ENCODE results near the gene RRP1B. TPM values are rescaled to one million over a fixed set of nuclear protein-coding genes. Genes with fewer than 3 reads are reported as not detected.
A peak's percentile ranks its signal among the peaks of the same experiment; 100 is the strongest.

The RRP1B gene
- total and polyA plus RNA-seq, 2 donors, result 18.4 to 20.1 TPM

DNA sequence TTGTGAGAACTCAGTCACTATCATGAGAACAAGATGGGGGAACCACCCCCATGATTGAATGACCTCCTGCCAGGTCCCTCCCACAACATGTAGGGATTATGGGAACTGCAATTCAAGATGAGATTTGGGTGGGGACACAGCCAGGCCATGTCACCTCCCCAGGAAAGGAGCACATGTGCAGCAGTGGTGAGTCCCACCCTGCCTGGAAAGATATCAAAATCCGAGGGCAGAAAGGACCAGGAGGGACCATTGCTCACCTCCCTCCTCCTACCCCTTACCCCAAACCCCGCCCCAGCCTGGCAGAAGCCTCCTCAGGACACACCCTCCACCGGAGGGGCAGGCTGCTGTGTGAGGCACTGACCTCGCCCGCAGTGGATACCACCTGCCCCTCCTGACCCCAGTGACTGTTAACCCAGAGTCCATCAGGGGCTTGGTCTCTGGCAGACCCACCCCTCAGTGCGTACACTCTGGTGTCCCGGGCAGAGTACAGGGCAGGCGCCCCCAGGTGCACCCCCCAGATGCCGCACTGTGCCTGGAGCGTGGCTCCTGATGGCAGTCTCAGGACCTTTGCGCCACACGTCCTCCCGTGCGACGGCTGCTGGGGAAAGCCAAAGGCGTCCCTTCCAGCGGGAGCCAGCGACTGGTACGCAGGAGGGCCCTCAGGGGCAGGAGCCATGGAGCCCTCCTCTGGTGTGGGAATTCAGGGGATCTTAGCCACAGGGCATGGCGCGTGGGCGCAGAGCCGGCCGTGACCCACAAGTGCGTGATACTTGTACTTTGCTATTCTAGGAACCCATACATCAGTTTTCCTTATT lies 80.5 kb downstream of the RRP1B start:
- H3K27ac ChIP-seq (ENCODE audit: low read depth in 1 of 2, low read length in 1 of 2), result no peak overlapping the region
- H3K27me3 ChIP-seq (ENCODE audit: control insufficient read depth in 2 of 2, insufficient read depth in 1 of 2, low read length in 1 of 2), result peaks cover 0 to 12% of the 10 kb centered on the region in 2 donors
- H3K9me3 ChIP-seq (ENCODE audit: control insufficient read depth in 2 of 2, insufficient read depth in 1 of 2, low read length in 1 of 2), result no peaks in the 10 kb centered on the region
- no peaks in the 10 kb centered on the region for H3K36me3 ChIP-seq (ENCODE audit: control insufficient read depth in 2 of 2, insufficient read depth in 2 of 2, low read length in 1 of 2)
- no peak overlapping the region for H3K4me3 ChIP-seq (ENCODE audit: low read length in 2 of 2)
- DNase-seq (ENCODE audit: low read depth in 6 of 9, low spot score in 9 of 9), result no peak
- peaks cover 6 to 15% of the 10 kb centered on the region in 2 donors for H3K4me1 ChIP-seq (ENCODE audit: control insufficient read depth in 2 of 2, insufficient read depth in 2 of 2, low read length in 2 of 2)
- WGBS, result 96% methylated on average over 25 of the region's 25 CpGs

DNA sequence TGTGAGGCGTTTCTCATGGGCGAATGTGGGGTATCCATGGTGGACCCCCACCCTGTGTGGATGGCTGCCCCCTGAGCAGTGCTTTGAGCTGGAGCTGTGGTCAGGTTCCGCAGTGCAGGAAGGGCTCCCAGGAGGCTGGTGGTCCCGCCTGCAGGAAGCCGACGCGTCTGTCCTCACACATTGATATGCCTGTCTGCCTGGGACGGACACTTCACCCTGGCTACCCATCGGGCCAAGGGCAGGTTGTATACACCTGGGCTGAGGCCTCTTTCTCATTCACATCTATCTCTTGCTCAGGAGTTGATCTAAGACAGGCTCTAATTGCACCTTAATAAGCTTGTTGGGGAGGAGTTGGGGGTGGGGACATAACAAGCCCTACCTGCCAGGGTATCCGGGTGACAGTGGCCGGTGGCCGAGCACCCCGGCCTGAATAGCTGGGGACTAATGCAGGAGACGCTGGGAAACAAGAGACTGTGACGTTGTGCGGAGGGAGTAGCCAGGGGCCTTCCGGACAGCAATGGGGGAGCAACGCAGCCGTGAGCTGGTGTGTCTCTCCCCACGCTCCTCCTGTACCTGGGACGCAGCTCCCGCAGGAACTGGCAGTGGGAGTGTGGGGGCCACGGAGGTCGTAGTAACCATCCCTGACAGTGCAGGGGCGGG lies 81.3 kb downstream of the RRP1B start:
- no peaks in the 10 kb centered on the region for H3K36me3 ChIP-seq (ENCODE audit: control insufficient read depth in 2 of 2, insufficient read depth in 2 of 2, low read length in 1 of 2)
- H3K27ac ChIP-seq (ENCODE audit: low read depth in 1 of 2, low read length in 1 of 2), result peak overlapping the region; percentile 32 to 60

GRCh38 chr21:43741423-43742096 lies 82.2 kb downstream of the RRP1B start:
- Histone ChIP-seq H3K36me3 (ENCODE audit: control insufficient read depth in 2 of 2, insufficient read depth in 2 of 2, low read length in 1 of 2) (no peaks in the 10 kb centered on the region), H3K27ac (ENCODE audit: low read depth in 1 of 2, low read length in 1 of 2) (peak overlapping the region in 1 of 2 donors; percentile 31), H3K27me3 (ENCODE audit: control insufficient read depth in 2 of 2, insufficient read depth in 1 of 2, low read length in 1 of 2) (no peaks in the 10 kb centered on the region), H3K4me3 (ENCODE audit: low read length in 2 of 2) (no peak overlapping the region), H3K4me1 (ENCODE audit: control insufficient read depth in 2 of 2, insufficient read depth in 2 of 2, low read length in 2 of 2) (peaks cover 0 to 2% of the 10 kb centered on the region in 2 donors), H3K9me3 (ENCODE audit: control insufficient read depth in 2 of 2, insufficient read depth in 1 of 2, low read length in 1 of 2) (no peaks in the 10 kb centered on the region)
- WGBS, result 82% methylated on average over 24 of the region's 28 CpGs
- no peak for DNase-seq (ENCODE audit: low read depth in 6 of 9, low spot score in 9 of 9)

More for the DNA sequence above, 81.3 kb downstream of the RRP1B start:
- no peaks in the 10 kb centered on the region for H3K9me3 ChIP-seq (ENCODE audit: control insufficient read depth in 2 of 2, insufficient read depth in 1 of 2, low read length in 1 of 2)
- no peak overlapping the region for H3K4me3 ChIP-seq (ENCODE audit: low read length in 2 of 2)
- no peak for DNase-seq (ENCODE audit: low read depth in 6 of 9, low spot score in 9 of 9)
- peaks cover 0 to 7% of the 10 kb centered on the region in 2 donors for H3K4me1 ChIP-seq (ENCODE audit: control insufficient read depth in 2 of 2, insufficient read depth in 2 of 2, low read length in 2 of 2)
- H3K27me3 ChIP-seq (ENCODE audit: control insufficient read depth in 2 of 2, insufficient read depth in 1 of 2, low read length in 1 of 2), result peaks cover 0 to 5% of the 10 kb centered on the region in 2 donors
- WGBS, result 84% methylated on average over 25 of the region's 25 CpGs

DNA sequence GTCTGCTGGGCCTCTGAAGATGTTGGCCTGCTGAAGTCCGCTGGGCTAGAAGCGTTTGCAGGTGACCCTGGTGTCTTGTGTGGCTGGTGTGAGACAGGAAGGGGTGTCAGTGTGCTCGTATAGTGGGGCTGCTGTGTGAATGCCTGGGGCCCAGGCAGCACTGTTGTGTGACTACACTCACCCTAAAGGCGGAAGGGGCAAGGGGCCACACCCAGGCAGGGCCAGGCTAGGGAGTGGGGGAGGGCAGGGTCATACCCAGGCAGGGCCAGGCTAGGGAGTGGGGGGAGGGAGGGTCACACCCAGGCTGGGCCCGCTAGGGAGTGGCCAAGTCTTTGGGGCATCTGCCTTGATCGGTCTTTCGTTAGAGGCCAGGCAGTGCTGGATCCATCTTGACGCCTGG lies 84.6 kb downstream of the RRP1B start:
- WGBS, result 98% methylated on average over 8 of the region's 8 CpGs
- H3K9me3 ChIP-seq (ENCODE audit: control insufficient read depth in 2 of 2, insufficient read depth in 1 of 2, low read length in 1 of 2), result no peaks in the 10 kb centered on the region
- H3K27me3 ChIP-seq (ENCODE audit: control insufficient read depth in 2 of 2, insufficient read depth in 1 of 2, low read length in 1 of 2), result no peaks in the 10 kb centered on the region
- no peak overlapping the region for H3K27ac ChIP-seq (ENCODE audit: low read depth in 1 of 2, low read length in 1 of 2)
- H3K4me3 ChIP-seq (ENCODE audit: low read length in 2 of 2), result no peak overlapping the region
- no peak for DNase-seq (ENCODE audit: low read depth in 6 of 9, low spot score in 9 of 9)
- H3K4me1 ChIP-seq (ENCODE audit: control insufficient read depth in 2 of 2, insufficient read depth in 2 of 2, low read length in 2 of 2), result peaks cover 0 to 2% of the 10 kb centered on the region in 2 donors
- peaks cover 0 to 3% of the 10 kb centered on the region in 2 donors for H3K36me3 ChIP-seq (ENCODE audit: control insufficient read depth in 2 of 2, insufficient read depth in 2 of 2, low read length in 1 of 2)

- Histone ChIP-seq H3K27ac (ENCODE audit: low read depth in 1 of 2, low read length in 1 of 2) (no peak overlapping the region), H3K4me1 (ENCODE audit: control insufficient read depth in 2 of 2, insufficient read depth in 2 of 2, low read length in 2 of 2) (peaks cover 0 to 8% of the 10 kb centered on the region in 2 donors), H3K27me3 (ENCODE audit: control insufficient read depth in 2 of 2, insufficient read depth in 1 of 2, low read length in 1 of 2) (no peaks in the 10 kb centered on the region), H3K36me3 (ENCODE audit: control insufficient read depth in 2 of 2, insufficient read depth in 2 of 2, low read length in 1 of 2) (peaks cover 0 to 3% of the 10 kb centered on the region in 2 donors), H3K4me3 (ENCODE audit: low read length in 2 of 2) (no peak overlapping the region), H3K9me3 (ENCODE audit: control insufficient read depth in 2 of 2, insufficient read depth in 1 of 2, low read length in 1 of 2) (no peaks in the 10 kb centered on the region)
- WGBS, result 98% methylated on average over 18 of the region's 18 CpGs
- no peak for DNase-seq (ENCODE audit: low read depth in 6 of 9, low spot score in 9 of 9)
Observed at GRCh38 chr21:43744725-43745124, 85.4 kb downstream of the RRP1B start.

Other genes with a start within 250 kb of the RRP1B start
- gene SIK1, start 232.4 kb upstream of the RRP1B start, total RNA-seq, result 1.1 TPM
- gene SIK1, start 232.4 kb upstream of the RRP1B start, polyA plus RNA-seq, result 16.9 TPM
- 0.80 TPM for gene HSF2BP, start 72 bp upstream of the RRP1B start, total RNA-seq
- 0.71 TPM for gene HSF2BP, start 72 bp upstream of the RRP1B start, polyA plus RNA-seq
- gene PDXK, start 59.6 kb downstream of the RRP1B start, total RNA-seq, result 33.3 TPM
- gene PDXK, start 59.6 kb downstream of the RRP1B start, polyA plus RNA-seq, result 59.0 TPM
- gene CSTB, start 116.7 kb downstream of the RRP1B start, total RNA-seq, result 26.5 TPM
- gene CSTB, start 116.7 kb downstream of the RRP1B start, polyA plus RNA-seq, result 198 TPM
- gene RRP1, start 130.0 kb downstream of the RRP1B start, total RNA-seq, result 11.1 TPM
- gene RRP1, start 130.0 kb downstream of the RRP1B start, polyA plus RNA-seq, result 16.3 TPM
- 19.8 TPM for gene AGPAT3, start 205.7 kb downstream of the RRP1B start, total RNA-seq
- gene AGPAT3, start 205.7 kb downstream of the RRP1B start, polyA plus RNA-seq, result 16.2 TPM

Measured in thymus (tissue), 11 donors.